GM23248 (cell line): Measurements from ENCODE around the gene OR7G3.

Source experiments
- EZH2 ChIP-seq: fragments of 200-600 bp; sonication (generic); IDR thresholded peaks from 2 replicates; pipeline ENCODE4 v1.6.1; 2018; ENCODE audit warnings: antibody characterized with exemption, mild to moderate bottlenecking; ENCODE audit not compliant: insufficient read depth, poor library complexity, severe bottlenecking
- EZH2phosphoT487 ChIP-seq: fragments of 200-600 bp; sonication (generic); IDR thresholded peaks from 2 replicates; pipeline ENCODE4 v1.6.1; 2018; ENCODE audit warnings: antibody characterized with exemption, moderate library complexity, mild to moderate bottlenecking, low read depth; ENCODE audit not compliant: insufficient read depth

DNA sequence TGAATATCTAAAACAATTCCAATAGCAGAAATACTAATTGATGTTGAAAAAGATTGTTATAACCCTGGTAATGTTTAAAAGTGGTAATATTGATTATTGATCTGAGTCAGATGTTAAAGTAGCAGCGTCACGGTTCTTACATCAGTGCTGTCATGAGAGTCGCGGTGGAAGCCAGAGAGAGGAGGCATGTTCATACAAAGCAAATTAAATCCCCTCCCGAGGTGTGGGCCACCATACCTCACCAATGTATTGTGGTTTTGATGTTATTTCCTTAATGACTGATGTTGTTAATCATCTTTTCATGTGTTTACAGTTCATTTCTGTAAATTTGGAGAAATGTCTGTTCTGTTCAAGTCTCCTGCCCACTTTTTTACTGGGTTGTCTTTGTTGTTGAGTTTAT is 24.6 kb upstream of the OR7G3 start:
- TF ChIP-seq EZH2phosphoT487: no peak
- TF ChIP-seq EZH2: no peak
